Stimulated activated naive CD4-positive, alpha-beta T cell treated with Interleukin-2 at 50 U/mL for 16 hours (primary cell): ENCODE data around the gene SHQ1.

Experiments used
- DNase-seq: peaks from one replicate; lab custom pipeline; 2025; lab: John Stamatoyannopoulos, UW

SHQ1 gene

GRCh38 chr3:72847751-72848702 is at the start of gene SHQ1:
Gene SHQ1 (minus strand): TSS chr3:72848445. CDS start chr3:72848340, 105 bp downstream.
- DNase-seq = peak; percentile 95

GRCh38 chr3:72897758-72898007 is 49.4 kb upstream of the SHQ1 start:
- DNase-seq = no peak

DNA sequence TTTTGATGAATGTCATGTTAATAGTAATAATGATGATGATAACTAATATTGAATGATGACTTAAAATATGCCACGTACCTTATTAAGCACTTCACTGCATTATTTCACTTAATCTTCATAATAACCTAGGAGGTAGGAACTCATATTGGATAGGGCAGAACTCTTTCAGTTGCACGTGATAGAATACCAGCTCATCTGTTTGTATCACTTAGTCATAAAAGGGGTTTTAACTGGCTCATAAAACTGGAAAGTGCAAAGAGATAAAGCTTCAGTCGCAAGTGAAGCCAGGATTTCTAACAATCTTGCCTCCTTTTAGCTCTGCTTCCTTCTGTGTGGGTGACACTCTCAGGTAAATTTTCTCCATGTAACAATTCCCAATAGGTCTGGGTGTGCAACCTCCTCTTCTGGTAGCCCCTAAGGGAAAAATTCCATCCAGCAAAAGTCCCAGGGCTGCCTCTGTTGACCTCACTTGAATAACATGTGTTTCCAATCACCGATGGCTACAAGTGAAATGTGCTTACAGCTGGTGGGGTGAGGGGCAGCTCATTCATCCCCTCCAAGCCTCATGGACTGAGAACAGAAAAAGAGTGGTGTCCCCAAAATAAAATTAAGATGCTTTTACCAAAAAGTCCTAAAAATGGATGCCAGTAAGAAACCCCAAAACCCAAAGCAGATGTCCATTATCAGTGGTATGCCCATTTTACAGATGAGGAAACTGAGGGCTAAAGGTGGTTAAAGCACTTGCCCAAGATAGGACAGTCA is 48.9 kb upstream of the SHQ1 start:
- no peak for DNase-seq

- DNase-seq = no peak
Observed at GRCh38 chr3:72894976-72895552, 46.8 kb upstream of the SHQ1 start.

- no peak for DNase-seq
Observed at GRCh38 chr3:72892870-72893269, 44.6 kb upstream of the SHQ1 start.

GRCh38 chr3:72892081-72892775 is 44.0 kb upstream of the SHQ1 start:
- no peak for DNase-seq

DNA sequence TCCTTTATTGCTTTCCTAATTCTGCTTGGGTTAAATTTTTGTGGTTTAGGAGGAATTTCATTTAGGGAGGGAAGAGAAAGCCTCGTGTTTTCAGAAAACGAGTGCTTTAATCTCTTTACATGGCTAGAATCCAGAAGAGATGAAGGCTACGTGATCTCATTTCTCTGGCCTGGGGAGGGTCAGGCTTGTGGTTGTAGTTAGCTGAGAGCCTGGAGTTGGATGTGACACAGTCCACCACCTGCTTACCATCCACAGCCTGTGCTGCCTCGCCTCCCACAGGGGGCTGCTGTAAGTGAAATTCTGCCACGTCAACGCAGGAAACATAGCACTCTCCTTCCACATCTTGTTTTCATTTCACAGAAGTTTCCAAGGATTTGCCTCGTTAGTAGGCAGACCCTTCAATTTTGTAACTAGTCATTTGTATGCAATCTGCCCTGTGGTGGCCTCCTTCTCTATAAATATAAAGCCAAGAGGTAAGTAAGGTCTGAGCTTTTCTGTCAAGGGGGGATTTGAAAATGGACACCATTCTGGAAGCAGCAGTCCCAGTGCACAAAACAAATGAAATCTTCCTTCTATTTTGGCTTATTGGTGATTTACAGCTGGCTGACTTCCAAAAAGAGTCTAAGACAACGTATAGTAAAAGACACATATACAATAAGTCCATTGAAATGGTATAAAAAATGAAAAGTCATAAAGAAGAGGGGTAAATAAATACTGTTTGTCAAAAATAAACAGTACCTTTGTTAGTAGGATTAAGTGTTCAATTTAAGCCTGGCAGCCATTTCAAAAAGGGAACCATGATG is 43.0 kb upstream of the SHQ1 start:
- no peak for DNase-seq

- DNase-seq = no peak
Observed at GRCh38 chr3:72890166-72890925, 42.1 kb upstream of the SHQ1 start.

GRCh38 chr3:72889310-72890165 is 41.3 kb upstream of the SHQ1 start:
- no peak for DNase-seq

DNA sequence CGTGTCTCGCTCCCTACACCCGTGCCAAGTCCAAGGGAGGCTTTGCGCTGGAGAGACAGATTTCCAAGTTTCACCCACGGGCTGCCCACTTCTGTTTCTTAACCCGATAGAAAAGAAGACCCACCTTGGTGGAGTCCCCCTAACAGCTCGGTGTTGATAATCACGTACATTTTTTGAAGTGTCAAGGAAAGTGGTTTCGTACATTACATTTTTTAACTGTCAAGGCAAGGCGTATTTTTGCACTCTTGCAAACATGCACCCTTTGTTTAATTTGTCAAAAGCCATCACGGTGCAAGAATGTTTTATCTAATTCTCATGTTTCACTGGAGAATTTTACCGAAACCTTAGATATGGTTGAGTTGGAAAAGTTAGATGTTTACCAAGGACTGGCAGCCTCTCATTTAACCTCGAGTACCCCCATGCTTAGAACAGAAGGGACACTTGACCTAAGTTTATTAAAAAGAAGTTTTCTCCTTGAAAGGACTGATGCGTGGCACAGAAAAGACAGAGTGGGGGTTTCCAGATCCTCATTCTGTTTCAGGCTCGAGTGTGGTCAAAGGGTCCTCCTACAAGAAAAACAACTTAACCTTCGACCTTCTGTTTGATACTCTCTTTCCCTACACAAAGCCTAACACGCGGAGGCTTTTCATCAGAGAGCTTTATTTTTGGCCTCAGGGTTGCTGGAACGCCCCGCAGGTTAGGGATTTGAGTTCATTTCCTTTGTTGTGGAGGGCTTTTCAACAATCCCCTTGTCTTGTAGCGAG is 40.5 kb upstream of the SHQ1 start:
- DNase-seq = no peak

- DNase-seq = peak; percentile 1
Observed at GRCh38 chr3:72887705-72888545, 39.7 kb upstream of the SHQ1 start, which contains the start of gene GXYLT2. Gene GXYLT2 (plus strand): TSS chr3:72888046. CDS start chr3:72888234, 188 bp downstream.

DNA sequence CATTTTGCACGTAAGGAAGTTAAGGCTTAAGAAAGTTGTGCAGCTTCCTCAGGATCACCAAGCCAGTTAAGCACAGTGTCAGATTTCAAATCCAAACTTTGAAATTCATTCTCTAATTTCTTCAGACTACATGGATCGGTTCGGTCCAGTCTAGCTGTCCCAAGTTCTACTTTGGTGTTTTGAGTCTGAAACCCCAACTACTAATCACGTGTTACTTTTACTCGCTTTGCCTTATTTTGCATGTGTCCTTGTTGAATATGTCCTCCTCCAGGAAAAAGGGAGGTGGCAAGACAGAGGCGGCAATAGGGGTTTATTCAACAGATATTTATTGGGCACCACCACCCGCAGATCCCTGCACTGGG is 39.1 kb upstream of the SHQ1 start:
- DNase-seq = no peak

DNA sequence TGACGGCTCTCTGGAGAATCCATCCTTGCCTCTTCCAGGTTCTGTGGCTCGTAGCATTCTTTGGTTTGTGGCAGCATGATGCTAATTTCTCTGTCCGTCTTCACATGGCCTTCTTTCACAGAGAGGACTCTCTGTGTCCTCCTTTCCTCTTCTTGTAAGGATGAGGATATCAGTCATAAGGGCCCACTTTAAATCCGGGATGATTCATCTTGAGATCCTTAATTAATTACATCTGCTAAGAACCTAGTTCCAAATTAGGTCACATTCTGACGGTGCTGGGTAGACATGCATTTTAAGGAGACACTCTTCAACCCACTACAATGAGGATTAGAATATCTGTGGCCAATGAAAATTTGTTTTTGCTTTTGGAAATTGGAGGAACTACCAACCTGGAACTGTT is 23.9 kb upstream of the SHQ1 start:
- DNase-seq = no peak

DNA sequence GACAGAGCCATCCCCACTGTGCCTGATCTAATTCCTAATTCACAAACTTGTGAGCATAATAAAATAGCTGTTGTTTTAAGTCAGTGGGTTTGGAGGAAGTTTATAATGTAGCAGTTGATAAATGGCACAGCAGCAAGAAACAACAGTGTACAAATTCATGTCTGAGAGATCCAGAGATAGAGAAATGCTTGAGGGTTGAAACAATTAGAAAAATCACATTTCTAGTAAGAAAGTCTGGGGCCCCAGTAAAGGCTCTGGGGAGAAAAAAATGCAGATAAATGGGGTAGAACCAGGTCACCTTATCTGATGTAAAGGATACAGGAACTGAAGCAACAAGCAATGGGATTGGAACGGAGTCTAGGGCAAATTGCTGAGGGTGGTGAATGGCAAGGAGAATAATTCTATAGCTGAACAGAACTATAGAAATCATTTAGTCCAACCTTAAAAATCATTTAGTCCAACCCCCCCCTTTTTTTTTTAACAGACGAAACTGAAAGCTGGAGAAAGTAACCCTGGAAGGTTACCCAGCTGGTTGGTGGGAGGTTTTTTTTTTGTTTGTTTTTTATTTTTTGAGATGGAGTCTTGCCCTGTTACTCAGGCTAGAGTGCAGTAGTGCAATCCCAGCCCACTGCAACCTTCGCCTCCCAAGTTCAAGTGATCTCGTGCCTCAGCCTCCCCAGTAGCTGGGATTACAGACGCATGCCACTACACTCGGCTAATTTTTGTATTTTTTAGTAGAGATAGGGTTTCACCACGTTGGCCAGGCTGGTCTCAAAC is 14.3 kb upstream of the SHQ1 start:
- DNase-seq = no peak

DNA sequence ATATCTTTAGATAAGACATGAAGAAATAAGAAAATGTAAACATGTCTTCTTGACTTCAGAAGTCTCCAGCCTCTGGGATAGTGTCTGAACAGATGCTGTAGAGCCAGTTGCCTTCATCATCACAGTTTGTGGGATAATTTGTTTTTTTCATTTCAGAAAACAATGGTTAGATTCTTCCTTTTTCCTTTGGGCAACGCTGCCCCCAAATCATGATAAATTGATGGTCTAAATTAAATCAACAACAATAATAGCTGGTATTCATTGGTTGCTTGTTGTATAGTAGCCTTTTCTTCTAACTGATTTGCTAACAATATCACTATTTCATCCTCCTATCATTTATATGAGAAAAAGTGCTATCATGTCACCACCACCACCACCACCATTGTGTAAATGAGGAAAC is 12.6 kb upstream of the SHQ1 start:
- DNase-seq = no peak

DNA sequence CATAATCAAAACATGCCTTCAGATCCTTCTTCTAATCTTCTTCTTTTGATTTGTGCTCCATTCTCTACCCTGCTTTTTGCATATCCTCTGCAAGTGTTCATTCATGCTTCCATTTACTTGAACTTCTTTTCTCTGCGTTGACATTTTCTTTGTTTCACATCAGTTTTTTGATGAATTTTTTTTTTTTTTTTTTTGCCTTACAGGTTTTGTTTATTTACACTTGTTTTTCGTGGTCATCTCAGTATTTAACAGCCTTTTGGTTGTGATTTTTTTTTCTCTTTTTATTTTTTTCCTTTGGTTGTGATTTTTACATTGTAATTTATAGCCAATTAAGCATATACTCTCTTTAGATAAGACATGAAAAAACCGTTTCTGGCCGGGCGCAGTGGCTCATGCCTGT is 11.8 kb upstream of the SHQ1 start:
- no peak for DNase-seq

- no peak for DNase-seq
Observed at GRCh38 chr3:72855001-72855400, 6.8 kb upstream of the SHQ1 start.
